K562 (cell line): ENCODE data around the gene SUMF1. TPM values are rescaled to one million over a fixed set of nuclear protein-coding genes. Genes with fewer than 3 reads are reported as not detected.

Experiments used
- ATAC-seq: fragments of 200-7000 bp; cut with Tn5 transposase; 3 replicates; pipeline ENCODE4 v1.9.1; 2020; ENCODE audit warnings: moderate library complexity
- BruUV-seq: library from RNA; stranded (reverse); fragments of 400-500 nt; replicated peaks from 2 replicates; lab custom pipeline; 2021; lab: Mats Ljungman, UMichigan
- CTCF ChIA-PET: fragments of 300-600 bp; formaldehyde crosslinking; extraction: SDS; loops from one replicate; lab custom pipeline; 2021; ENCODE audit warnings: low intra/inter-chr PET ratio; lab: Yijun Ruan, JAX
- POLR2A ChIA-PET: fragments of 300-600, 350-650 bp; sonication (Branson Sonifier 250); formaldehyde crosslinking; extraction: SDS; loops from one replicate; lab custom pipeline; 2021; ENCODE audit warnings: antibody characterized with exemption, inconsistent platforms; lab: Yijun Ruan, JAX
- DNase-seq, 4 experiments: peaks; one replicate each; pipeline versions ENCODE4 v3.0.0 to v3.0.0-alpha.2; 2011 to 2018; ENCODE audit warnings: low spot score in 3 of 4, mixed read lengths in 3 of 4; ENCODE audit errors: extremely low read depth in 1 of 4
- FAIRE-seq: peaks from 2 replicates; lab custom pipeline; 2011; peaks lifted over from hg19 to GRCh38; lab: Jason Lieb, UNC
- H2AFZ ChIP-seq: 2 replicates; pipeline ENCODE4 v1.6.0; 2011; ENCODE audit warnings: low read depth, low read length, control low read depth, inconsistent platforms
- H3K27ac ChIP-seq: fragments of 200-600 bp; 3 replicates; pipeline ENCODE4 v1.8.0; 2011; ENCODE audit warnings: low read depth, mild to moderate bottlenecking, control low read depth, inconsistent platforms, low read length, moderate library complexity, mixed read lengths; ENCODE audit errors: extremely low read depth
- H3K27me3 ChIP-seq, 2 experiments: fragments of 300-600 bp in 1 of 2; 2 replicates in 1 of 2; 3 replicates in 1 of 2; pipeline versions ENCODE4 v1.6.0 to v1.8.0; 2011; ENCODE audit warnings: inconsistent platforms in 2 of 2, low read length in 2 of 2, mild to moderate bottlenecking in 1 of 2, mixed read lengths in 1 of 2, moderate library complexity in 1 of 2; ENCODE audit not compliant: control insufficient read depth in 2 of 2, insufficient read depth in 2 of 2
- H3K36me3 ChIP-seq: fragments of 300-600 bp; 3 replicates; pipeline ENCODE4 v1.8.0; 2011; ENCODE audit warnings: mild to moderate bottlenecking, low read length, inconsistent platforms; ENCODE audit not compliant: control insufficient read depth, insufficient read depth
- H3K4me1 ChIP-seq, 2 experiments: fragments of 200-600 bp in 1 of 2; replicated peaks in 1 of 2; 2 replicates in 1 of 2; 3 replicates in 1 of 2; pipeline versions ENCODE4 v1.5.1 to v1.8.0; 2011; ENCODE audit warnings: inconsistent platforms in 2 of 2, low read length in 2 of 2, mild to moderate bottlenecking in 1 of 2, mixed read lengths in 1 of 2, moderate library complexity in 1 of 2; ENCODE audit not compliant: control insufficient read depth in 2 of 2, insufficient read depth in 2 of 2
- H3K4me2 ChIP-seq: 2 replicates; pipeline ENCODE4 v1.6.1; 2011; ENCODE audit warnings: low read length, control low read depth, inconsistent platforms, mixed read lengths; ENCODE audit not compliant: insufficient read depth
- H3K4me3 ChIP-seq: fragments of 200-600 bp; sonication (generic), shearing (Covaris generic); 2 replicates; pipeline ENCODE4 v1.5.1; 2016; ENCODE audit warnings: control low read depth, inconsistent platforms
- H3K79me2 ChIP-seq: fragments of 200-600 bp; 3 replicates; pipeline ENCODE4 v1.8.0; 2011; ENCODE audit warnings: low read length, inconsistent platforms; ENCODE audit not compliant: control insufficient read depth, insufficient read depth
- H3K9ac ChIP-seq, 2 experiments: 2 replicates each; pipeline versions ENCODE4 v1.6.0 to v1.6.1; 2011; ENCODE audit warnings: low read depth in 2 of 2, low read length in 2 of 2, control low read depth in 1 of 2, inconsistent platforms in 1 of 2, mild to moderate bottlenecking in 1 of 2, mixed read lengths in 1 of 2; ENCODE audit not compliant: insufficient read depth in 1 of 2
- H3K9me1 ChIP-seq: one replicate; pipeline ENCODE4 v1.6.0; 2011; ENCODE audit warnings: inconsistent platforms, mild to moderate bottlenecking, low read length, moderate library complexity; ENCODE audit not compliant: control insufficient read depth, insufficient read depth
- H3K9me3 ChIP-seq: replicated peaks from 2 replicates; pipeline ENCODE4 v1.5.1; 2011; ENCODE audit warnings: low read depth, low read length, inconsistent platforms; ENCODE audit not compliant: control insufficient read depth, insufficient read depth
- H4K20me1 ChIP-seq: replicated peaks from 2 replicates; pipeline ENCODE4 v1.6.1; 2011; ENCODE audit warnings: low read length, inconsistent platforms, mixed read lengths; ENCODE audit not compliant: control insufficient read depth, insufficient read depth
- FOXJ3 ChIP-seq: sonication (generic); formaldehyde crosslinking; IDR thresholded peaks from 2 replicates; pipeline ENCODE4 v1.4.0; 2020; ENCODE audit warnings: mild to moderate bottlenecking, missing genetic modification reagents
- RAD21 ChIP-seq, 2 experiments: fragments of 250-450 bp in 1 of 2; fragments of 450-650 bp in 1 of 2; sonication (Bioruptor Pico) in 1 of 2; formaldehyde crosslinking in 1 of 2; IDR thresholded peaks in 1 of 2; conservative IDR thresholded peaks in 1 of 2; 2 replicates each; pipeline versions ENCODE4 v1.4.0 to v1.8.0; 2020 to 2022; ENCODE audit warnings: mild to moderate bottlenecking in 2 of 2, moderate library complexity in 1 of 2
- WGBS: fragments of 100-300 bp; shearing (Covaris generic); methylation state at CpG from one replicate; pipeline ENCODE4 v1.1.6; 2016; ENCODE audit warnings: low coverage, mixed read lengths; ENCODE audit not compliant: insufficient coverage; ENCODE audit errors: missing lambda C conversion rate; 5-methylcytosine and 5-hydroxymethylcytosine counted together
- in situ Hi-C: fragments of 300-500 bp; cut with MboI; formaldehyde crosslinking; loops from 4 replicates; pipeline ENCODE4 v1.15.0; 2018; ENCODE audit warnings: inconsistent platforms, mixed read lengths
- intact Hi-C: fragments of 100-400 bp; cut with micrococcal nuclease; formaldehyde crosslinking; loops from 2 replicates; pipeline ENCODE4 v1.14.2; 2022
- polyA plus RNA-seq, 8 experiments: library from polyadenylated mRNA; depleted of rRNA in 4 of 8; stranded (reverse) in 5 of 8; unstranded in 3 of 8; fragments of >200 nt; fragmentation: Nextera tagmentation in 2 of 8; fragmentation: Illumina TruSeq in 1 of 8; extraction: Ambion mirVana in 2 of 8; extraction: Trizol in 1 of 8; gene quantifications; 2 replicates each; pipeline versions ENCODE4 v1.2.1 to v1.2.3, GENCODE V29; 2011 to 2014; ENCODE audit warnings: inconsistent platforms in 1 of 8, missing spikeins in 1 of 8
- total RNA-seq, 7 experiments: library from RNA; depleted of rRNA in 6 of 7; stranded (reverse); fragments of >200 nt in 6 of 7; fragmentation: Illumina TruSeq in 2 of 7; extraction: Trizol in 2 of 7; gene quantifications; 2 replicates each; pipeline versions ENCODE4 v1.2.1 to v1.2.3, GENCODE V29; 2011 to 2021; ENCODE audit warnings: low replicate concordance in 1 of 7
- TF ChIP-seq, protein P1 (sequence below), 3 experiments: IDR thresholded peaks in 2 of 3; conservative IDR thresholded peaks in 1 of 3; 2 replicates each; pipeline ENCODE4 v1.5.1; 2011 to 2012; ENCODE audit warnings: low read length in 3 of 3, mild to moderate bottlenecking in 3 of 3, control low read depth in 2 of 3, improper control_type of control experiment in 1 of 3, inconsistent platforms in 1 of 3, low read depth in 1 of 3, mixed read lengths in 1 of 3, moderate library complexity in 1 of 3; ENCODE audit not compliant: insufficient read depth in 2 of 3

Gene SUMF1
- total and polyA plus RNA-seq, 9 of the 15 experiments (the other 6 are each of a cell fraction or from before 2014, with no cell fraction given) = 1.3 to 7.4 (median 4.2) TPM

DNA sequence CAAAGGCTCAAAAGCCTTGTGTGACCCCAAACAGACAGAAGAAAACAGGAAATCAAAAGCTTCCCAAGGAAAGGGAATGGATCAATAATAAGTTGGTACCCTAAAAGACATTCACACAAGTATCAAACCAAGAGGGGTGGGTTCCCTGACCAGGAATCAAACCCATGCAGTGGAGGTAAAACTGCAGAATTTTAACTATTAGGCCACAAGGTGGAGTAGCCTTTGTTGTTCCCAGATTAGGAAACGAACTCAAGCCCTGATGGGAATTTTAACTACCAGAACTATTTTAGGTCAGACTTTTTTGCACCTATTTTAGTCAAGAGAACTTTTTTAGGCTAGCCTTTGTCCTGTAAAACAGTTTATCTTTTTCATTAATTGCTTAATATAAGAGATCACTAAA lies 132.5 kb downstream of the SUMF1 start:
- H3K4me3 ChIP-seq = no peak overlapping the region
- no peak overlapping the region for H3K4me2 ChIP-seq
- no peaks in the 10 kb centered on the region for H3K36me3 ChIP-seq
- H3K9me1 ChIP-seq = no peaks in the 10 kb centered on the region
- WGBS = 0% methylated on average over 1 of the region's 1 CpG
- H3K9ac ChIP-seq = no peak overlapping the region
- no peaks in the 10 kb centered on the region for H3K79me2 ChIP-seq
- CTCF ChIA-PET = no interaction called here
- BruUV-seq = no TSS peak
- intact Hi-C loops (no loop called here), in situ Hi-C loops (no loop called here)
- H3K27me3 ChIP-seq = no peaks in the 10 kb centered on the region
- H2AFZ ChIP-seq = 0 out of 2 replicates have a peak overlapping the region, but pooled peaks have one; percentile 23
- DNase-seq (peak in 2 of 4 experiments; percentile 23 to 24), ATAC-seq (peak; percentile 70), FAIRE-seq (peak; percentile 71)
- H3K4me1 ChIP-seq = no peaks in the 10 kb centered on the region
- TF ChIP-seq FOXJ3 (CRISPR knock-in tag) = no peak
- TF ChIP-seq, protein P1, sequence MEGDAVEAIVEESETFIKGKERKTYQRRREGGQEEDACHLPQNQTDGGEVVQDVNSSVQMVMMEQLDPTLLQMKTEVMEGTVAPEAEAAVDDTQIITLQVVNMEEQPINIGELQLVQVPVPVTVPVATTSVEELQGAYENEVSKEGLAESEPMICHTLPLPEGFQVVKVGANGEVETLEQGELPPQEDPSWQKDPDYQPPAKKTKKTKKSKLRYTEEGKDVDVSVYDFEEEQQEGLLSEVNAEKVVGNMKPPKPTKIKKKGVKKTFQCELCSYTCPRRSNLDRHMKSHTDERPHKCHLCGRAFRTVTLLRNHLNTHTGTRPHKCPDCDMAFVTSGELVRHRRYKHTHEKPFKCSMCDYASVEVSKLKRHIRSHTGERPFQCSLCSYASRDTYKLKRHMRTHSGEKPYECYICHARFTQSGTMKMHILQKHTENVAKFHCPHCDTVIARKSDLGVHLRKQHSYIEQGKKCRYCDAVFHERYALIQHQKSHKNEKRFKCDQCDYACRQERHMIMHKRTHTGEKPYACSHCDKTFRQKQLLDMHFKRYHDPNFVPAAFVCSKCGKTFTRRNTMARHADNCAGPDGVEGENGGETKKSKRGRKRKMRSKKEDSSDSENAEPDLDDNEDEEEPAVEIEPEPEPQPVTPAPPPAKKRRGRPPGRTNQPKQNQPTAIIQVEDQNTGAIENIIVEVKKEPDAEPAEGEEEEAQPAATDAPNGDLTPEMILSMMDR (IDR thresholded peaks at IDR 0.05 in 2 of 3, conservative IDR thresholded peaks at IDR 0.05 in 1 of 3; ENCODE audit: insufficient read depth in 2 of 3, low read depth in 1 of 3, low read length in 3 of 3) = peak; percentile 22 to 50 (median 45); a peak in 4 of 6 replicates
- TF ChIP-seq RAD21 (CRISPR knock-in tag; conservative IDR thresholded peaks at IDR 0.05 in 1 of 2, IDR thresholded peaks at IDR 0.05 in 1 of 2) = peak in 1 of 2 experiments; percentile 50; a peak in 2 of 4 replicates
- no peak overlapping the region for H3K27ac ChIP-seq
- no peaks in the 10 kb centered on the region for H4K20me1 ChIP-seq
- POLR2A ChIA-PET = interaction anchor here (0.6 to 1.5 kb wide), 7 partner anchors 9 to 112 kb away, joined by 3 to 7 read pairs (median 4); no protein-coding TSS in a partner anchor
- no peaks in the 10 kb centered on the region for H3K9me3 ChIP-seq
